Measurements from ENCODE around the gene BAZ2A.

BAZ2A gene

DNA sequence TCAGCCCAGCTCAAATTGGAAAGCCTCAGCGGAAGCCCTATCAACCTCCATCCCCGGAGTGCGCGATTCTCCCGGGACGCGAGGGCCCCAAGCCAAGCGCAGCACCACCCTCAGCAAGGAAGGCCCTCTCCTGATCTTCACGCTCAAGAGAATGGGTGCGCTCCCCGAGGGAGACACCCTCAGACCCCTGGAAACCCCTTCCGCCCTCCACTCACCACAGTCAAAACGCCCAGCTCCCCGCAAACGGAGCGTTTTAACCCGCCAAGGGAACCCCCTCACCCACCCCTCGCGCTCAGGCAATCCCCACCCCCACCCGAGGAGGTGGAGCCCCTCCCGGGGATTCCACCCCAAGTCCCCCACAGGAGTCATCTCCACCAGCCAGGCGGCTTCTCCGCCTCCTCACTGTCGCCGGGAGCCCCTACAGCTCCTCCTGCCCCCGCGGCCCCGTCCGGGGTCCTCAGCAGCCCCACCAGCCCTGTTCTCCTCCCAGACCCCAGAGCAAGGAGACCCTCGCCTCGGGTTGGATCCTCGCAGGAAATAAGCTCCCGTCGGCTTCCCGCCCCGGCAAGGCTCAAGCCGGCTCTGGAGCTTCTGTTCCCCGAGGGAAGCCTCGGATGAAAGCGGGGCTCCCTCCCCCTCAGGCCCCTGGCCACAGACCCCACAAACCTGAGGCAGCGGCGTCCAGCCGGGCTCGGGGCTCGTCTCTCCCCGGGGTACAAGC is 507 bp downstream of the BAZ2A start:
- TF ChIP-seq, protein P1, sequence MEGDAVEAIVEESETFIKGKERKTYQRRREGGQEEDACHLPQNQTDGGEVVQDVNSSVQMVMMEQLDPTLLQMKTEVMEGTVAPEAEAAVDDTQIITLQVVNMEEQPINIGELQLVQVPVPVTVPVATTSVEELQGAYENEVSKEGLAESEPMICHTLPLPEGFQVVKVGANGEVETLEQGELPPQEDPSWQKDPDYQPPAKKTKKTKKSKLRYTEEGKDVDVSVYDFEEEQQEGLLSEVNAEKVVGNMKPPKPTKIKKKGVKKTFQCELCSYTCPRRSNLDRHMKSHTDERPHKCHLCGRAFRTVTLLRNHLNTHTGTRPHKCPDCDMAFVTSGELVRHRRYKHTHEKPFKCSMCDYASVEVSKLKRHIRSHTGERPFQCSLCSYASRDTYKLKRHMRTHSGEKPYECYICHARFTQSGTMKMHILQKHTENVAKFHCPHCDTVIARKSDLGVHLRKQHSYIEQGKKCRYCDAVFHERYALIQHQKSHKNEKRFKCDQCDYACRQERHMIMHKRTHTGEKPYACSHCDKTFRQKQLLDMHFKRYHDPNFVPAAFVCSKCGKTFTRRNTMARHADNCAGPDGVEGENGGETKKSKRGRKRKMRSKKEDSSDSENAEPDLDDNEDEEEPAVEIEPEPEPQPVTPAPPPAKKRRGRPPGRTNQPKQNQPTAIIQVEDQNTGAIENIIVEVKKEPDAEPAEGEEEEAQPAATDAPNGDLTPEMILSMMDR (IDR thresholded peaks at IDR 0.05; ENCODE audit: insufficient read depth, low read depth, low read length, missing control alignments) = no peak
- peak overlapping the region; percentile 90 for H3K4me3 ChIP-seq (ENCODE audit: low read depth, low read length)
- peak; percentile 48 for DNase-seq (ENCODE audit: low read depth)

DNA sequence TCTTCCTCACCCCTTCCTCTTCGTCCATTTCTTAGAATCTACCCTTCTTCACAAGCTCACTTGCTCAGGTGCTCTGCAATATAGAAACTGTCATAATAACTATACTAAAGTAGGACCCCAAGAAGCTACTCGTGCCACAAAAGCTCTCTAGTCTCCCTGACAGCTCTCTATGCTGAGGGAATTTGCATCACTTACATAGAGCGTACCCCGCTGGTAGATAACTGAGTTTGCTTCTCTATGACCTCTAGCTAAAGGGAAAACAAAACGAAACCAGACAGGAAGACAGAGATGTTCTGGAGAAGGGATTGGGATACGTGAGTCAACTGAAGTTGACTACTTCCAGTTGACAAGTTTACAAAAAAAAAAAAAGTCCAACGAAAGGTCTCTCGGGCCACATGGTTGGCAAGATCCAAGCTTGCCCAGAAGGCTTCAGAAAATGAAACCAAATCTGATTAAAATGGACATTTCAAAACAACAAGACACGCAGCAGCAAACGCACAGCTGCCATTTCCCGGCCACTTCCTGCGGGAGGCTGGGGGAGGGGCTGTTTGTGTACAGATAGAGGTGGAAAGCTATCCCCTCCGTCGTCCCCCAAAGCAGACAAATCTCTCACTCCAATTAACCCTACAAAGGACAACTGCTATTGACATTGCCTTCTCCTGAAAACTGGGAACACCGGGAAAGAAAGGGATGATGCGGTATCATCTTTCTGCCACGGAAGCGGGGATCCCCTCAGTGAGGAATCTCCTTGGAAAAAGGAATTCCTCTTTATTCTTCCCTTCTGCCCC is 1.3 kb downstream of the BAZ2A start:
- TF ChIP-seq, protein P1 (IDR thresholded peaks at IDR 0.05; ENCODE audit: insufficient read depth, low read depth, low read length, missing control alignments) = no peak
- peak overlapping the region; percentile 90 for H3K4me3 ChIP-seq (ENCODE audit: low read depth, low read length)
- peak; percentile 82 for DNase-seq (ENCODE audit: low read depth)

DNA sequence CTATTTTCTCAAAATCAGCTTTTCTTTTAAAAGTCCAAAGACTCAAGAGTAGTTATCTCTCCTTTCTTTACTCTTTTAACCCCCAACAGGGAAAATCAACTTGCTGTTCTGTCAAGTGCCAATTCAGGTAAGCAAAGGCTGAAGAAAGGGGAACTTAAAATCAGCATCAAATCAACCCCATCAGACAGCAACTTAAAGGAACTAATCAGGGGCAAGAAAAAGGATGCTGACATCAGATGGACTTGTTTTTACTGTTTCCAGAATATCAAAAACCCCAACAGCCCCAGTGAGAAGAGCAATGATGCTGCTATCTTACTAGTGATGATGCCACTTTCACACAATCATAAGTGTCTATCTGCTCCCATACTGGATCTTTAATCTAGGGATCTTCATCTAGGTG is 3.4 kb downstream of the BAZ2A start:
- no peak overlapping the region for H3K4me3 ChIP-seq (ENCODE audit: low read depth, low read length)
- TF ChIP-seq, protein P1 (IDR thresholded peaks at IDR 0.05; ENCODE audit: insufficient read depth, low read depth, low read length, missing control alignments) = no peak
- no peak for DNase-seq (ENCODE audit: low read depth)

DNA sequence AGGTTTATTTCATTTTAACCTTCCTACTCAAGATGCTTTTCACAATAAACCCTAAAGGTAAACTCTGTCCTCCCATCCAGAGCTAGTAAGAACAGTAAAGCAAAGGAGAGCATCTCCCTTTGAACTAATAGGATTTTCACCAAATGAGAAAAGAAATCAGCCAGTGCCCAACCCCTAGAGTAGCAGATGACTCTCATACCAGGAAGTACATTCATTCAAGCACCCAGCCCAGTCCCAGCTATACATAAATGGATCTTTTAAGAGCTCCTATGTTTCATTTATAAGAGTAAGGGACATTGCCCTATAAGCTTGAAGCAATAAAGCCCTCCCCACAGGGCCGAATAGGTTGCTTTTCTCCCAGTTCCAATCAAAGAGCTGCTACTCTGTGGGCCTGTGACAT is 7.6 kb downstream of the BAZ2A start:
- TF ChIP-seq, protein P1 (IDR thresholded peaks at IDR 0.05; ENCODE audit: insufficient read depth, low read depth, low read length, missing control alignments) = no peak
- DNase-seq (ENCODE audit: low read depth) = no peak

DNA sequence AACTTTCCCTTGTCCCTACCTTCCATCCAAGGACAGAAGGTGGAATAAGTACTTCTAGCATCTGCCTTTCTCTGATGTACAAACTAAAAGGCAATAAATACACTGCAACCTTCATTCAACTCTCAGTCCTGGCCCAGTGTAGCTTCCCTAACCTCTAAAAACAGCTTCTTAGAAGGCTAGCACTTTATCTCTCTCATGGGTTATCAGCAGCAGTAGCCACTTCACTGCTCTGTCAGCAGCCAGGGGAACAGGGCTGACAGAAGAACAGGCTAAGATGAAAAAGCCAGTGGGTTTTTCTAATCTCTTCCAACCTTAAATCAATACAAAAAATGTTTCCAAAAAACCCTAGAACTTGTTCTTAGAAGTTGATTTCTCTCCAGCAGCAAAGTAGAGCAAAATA is 13.2 kb downstream of the BAZ2A start:
- H3K4me3 ChIP-seq (ENCODE audit: low read depth, low read length) = no peak overlapping the region
- no peak for DNase-seq (ENCODE audit: low read depth)
- TF ChIP-seq, protein P1 (IDR thresholded peaks at IDR 0.05; ENCODE audit: insufficient read depth, low read depth, low read length, missing control alignments) = no peak

More for the DNA sequence above, 7.6 kb downstream of the BAZ2A start:
- H3K4me3 ChIP-seq (ENCODE audit: low read depth, low read length) = no peak overlapping the region

DNA sequence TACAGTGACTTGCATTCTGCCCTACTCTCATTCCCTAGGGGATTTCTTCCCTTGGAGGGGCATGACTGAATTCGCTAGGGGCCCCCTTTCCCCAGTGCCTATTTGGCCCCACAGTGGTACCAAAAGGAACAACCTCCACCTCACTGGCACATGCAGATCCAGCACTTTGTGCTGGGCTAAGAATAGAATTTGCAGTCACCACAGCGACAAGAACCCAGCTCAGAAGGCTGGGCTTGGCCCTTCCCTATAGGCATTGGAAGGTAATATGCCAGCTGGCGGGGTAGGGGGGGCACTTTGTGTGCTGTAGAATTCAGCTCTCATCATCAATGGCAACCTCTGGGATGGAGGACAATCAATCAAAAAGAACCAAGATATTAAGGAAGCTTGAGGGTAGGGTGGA is 13.9 kb downstream of the BAZ2A start:
- TF ChIP-seq, protein P1 (IDR thresholded peaks at IDR 0.05; ENCODE audit: insufficient read depth, low read depth, low read length, missing control alignments) = no peak
- H3K4me3 ChIP-seq (ENCODE audit: low read depth, low read length) = no peak overlapping the region
- DNase-seq (ENCODE audit: low read depth) = no peak

Measured in GM12865 (cell line).